Vagina (tissue), 2 donors: ENCODE results near the gene RBM24.

ENCODE experiments used
- POLR2AphosphoS5 ChIP-seq, 2 donors: sonication (generic); formaldehyde crosslinking; IDR thresholded peaks; one replicate each; pipeline ENCODE4 v1.9.0; 2017; ENCODE audit warnings: antibody characterized with exemption in 2 of 2, mild to moderate bottlenecking in 2 of 2, low read depth in 1 of 2; ENCODE audit not compliant: insufficient read depth in 1 of 2
- TF ChIP-seq, protein P1 (sequence below), 3 experiments: fragments of 450-650 bp in 2 of 3; fragments of 200-600 bp in 1 of 3; sonication (generic) in 1 of 3; IDR thresholded peaks; one replicate each; pipeline ENCODE4 v1.5.1; 2017 to 2019; ENCODE audit warnings: antibody characterized with exemption in 3 of 3, mild to moderate bottlenecking in 2 of 3, moderate library complexity in 2 of 3

DNA sequence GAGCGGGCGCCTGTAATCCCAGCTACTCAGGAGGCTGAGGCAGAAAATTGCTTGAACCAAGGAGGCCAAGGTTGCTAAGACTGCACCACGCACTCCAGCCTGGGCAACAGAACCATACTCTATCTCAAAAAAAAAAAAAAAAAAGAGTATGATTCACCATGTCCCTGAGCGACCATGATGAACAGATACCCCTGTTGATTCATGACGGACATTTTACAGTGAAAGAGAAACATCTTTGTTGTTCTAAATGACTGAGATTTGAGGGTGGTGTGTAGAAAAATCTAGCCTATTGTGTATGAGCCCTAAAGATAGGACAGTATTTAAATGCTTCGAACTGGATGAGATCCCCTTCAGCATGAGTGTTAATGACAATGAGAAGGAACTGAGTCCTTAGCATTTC, 32.8 kb downstream of the RBM24 start:
- TF ChIP-seq, protein P1, sequence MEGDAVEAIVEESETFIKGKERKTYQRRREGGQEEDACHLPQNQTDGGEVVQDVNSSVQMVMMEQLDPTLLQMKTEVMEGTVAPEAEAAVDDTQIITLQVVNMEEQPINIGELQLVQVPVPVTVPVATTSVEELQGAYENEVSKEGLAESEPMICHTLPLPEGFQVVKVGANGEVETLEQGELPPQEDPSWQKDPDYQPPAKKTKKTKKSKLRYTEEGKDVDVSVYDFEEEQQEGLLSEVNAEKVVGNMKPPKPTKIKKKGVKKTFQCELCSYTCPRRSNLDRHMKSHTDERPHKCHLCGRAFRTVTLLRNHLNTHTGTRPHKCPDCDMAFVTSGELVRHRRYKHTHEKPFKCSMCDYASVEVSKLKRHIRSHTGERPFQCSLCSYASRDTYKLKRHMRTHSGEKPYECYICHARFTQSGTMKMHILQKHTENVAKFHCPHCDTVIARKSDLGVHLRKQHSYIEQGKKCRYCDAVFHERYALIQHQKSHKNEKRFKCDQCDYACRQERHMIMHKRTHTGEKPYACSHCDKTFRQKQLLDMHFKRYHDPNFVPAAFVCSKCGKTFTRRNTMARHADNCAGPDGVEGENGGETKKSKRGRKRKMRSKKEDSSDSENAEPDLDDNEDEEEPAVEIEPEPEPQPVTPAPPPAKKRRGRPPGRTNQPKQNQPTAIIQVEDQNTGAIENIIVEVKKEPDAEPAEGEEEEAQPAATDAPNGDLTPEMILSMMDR (IDR thresholded peaks at IDR 0.05): no peak
- no peak for TF ChIP-seq POLR2AphosphoS5 (IDR thresholded peaks at IDR 0.05; ENCODE audit: insufficient read depth in 1 of 2, low read depth in 1 of 2)
